ENCODE data around the gene FXYD7.
A peak's percentile ranks its signal among the peaks of the same experiment; 100 is the strongest.

FXYD7 gene

GRCh38 chr19:35140962-35141836 is 1.9 kb upstream of the FXYD7 start:
- WGBS: 3% methylated on average over 41 of the region's 48 CpGs
- H3K36me3 ChIP-seq (ENCODE audit: insufficient read depth, low read length): no peaks in the 10 kb centered on the region
- H3K27ac ChIP-seq (ENCODE audit: low read depth, low read length): no peak overlapping the region; the same call in 1 of the 2 replicates
- no peaks in the 10 kb centered on the region for H3K9me3 ChIP-seq (ENCODE audit: insufficient read depth, low read depth, low read length)
- H3K4me1 ChIP-seq (ENCODE audit: insufficient read depth, low read length): peaks cover 6% of the 10 kb centered on the region; the same call in 1 of the 2 replicates
- peaks cover 35% of the 10 kb centered on the region for H3K27me3 ChIP-seq (ENCODE audit: insufficient read depth, low read length)
- H3K4me3 ChIP-seq (ENCODE audit: low read length): peak overlapping the region; percentile 58
- H3K9ac ChIP-seq (ENCODE audit: low read depth, low read length): no peak overlapping the region; the same call in 1 of the 2 replicates

DNA sequence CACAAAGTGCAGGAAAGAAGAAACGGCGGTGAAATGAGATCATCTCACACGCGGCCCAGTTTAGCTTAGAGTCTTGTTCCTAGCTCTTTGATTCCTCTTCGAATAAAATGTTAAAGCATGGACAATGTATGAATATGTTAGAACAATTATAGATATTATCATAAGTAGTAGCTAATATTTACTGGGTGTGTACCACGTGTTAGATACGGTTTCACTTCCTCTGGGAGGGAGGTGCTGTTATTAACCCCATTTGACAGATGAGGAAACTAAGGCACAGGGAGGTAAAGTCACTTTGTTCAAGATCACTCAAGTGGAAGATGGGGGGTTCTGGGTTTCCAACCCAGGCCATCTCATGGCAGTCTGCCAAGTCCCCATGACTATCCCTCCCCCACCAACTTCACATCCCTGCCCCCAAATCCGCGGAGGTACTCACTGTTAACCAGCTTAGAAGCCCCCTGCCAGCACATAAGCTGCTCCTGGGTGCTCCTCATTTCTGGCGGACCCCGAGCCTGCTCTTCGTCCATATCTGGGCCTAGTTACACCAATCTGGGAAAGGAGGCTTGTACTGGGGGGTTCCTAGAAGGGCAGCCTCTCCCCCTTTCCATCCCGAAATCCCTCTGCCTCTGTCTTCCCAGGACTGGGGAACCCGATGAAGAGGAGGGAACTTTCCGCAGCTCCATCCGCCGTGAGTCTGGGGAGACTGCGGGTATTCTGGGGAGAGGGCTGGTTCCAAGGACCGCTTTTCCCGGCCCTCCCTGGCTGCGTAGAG is 1.0 kb upstream of the FXYD7 start:
- Histone ChIP-seq H3K36me3 (ENCODE audit: insufficient read depth, low read length) (no peaks in the 10 kb centered on the region), H3K4me3 (ENCODE audit: low read length) (peak overlapping the region; percentile 58), H3K9ac (ENCODE audit: low read depth, low read length) (peak overlapping the region; percentile 31; the same call in 1 of the 2 replicates), H3K27ac (ENCODE audit: low read depth, low read length) (peak overlapping the region; percentile 59; the same call in 1 of the 2 replicates), H3K27me3 (ENCODE audit: insufficient read depth, low read length) (peaks cover 35% of the 10 kb centered on the region), H3K9me3 (ENCODE audit: insufficient read depth, low read depth, low read length) (no peaks in the 10 kb centered on the region), H3K4me1 (ENCODE audit: insufficient read depth, low read length) (peaks cover 6% of the 10 kb centered on the region; the same call in 1 of the 2 replicates)
- WGBS: 14% methylated on average over 21 of the region's 21 CpGs

GRCh38 chr19:35142606-35143230 is 337 bp upstream of the FXYD7 start:
- Histone ChIP-seq H3K4me3 (ENCODE audit: low read length) (peak overlapping the region; percentile 58), H3K9me3 (ENCODE audit: insufficient read depth, low read depth, low read length) (no peaks in the 10 kb centered on the region), H3K36me3 (ENCODE audit: insufficient read depth, low read length) (no peaks in the 10 kb centered on the region), H3K27ac (ENCODE audit: low read depth, low read length) (peak overlapping the region; percentile 59; the same call in 1 of the 2 replicates), H3K9ac (ENCODE audit: low read depth, low read length) (peak overlapping the region; percentile 31; the same call in 1 of the 2 replicates), H3K27me3 (ENCODE audit: insufficient read depth, low read length) (peaks cover 35% of the 10 kb centered on the region), H3K4me1 (ENCODE audit: insufficient read depth, low read length) (peaks cover 6% of the 10 kb centered on the region; the same call in 1 of the 2 replicates)
- WGBS: under 1% methylated on average over 36 of the region's 46 CpGs

GRCh38 chr19:35143818-35144217 is 763 bp downstream of the FXYD7 start:
- no peaks in the 10 kb centered on the region for H3K36me3 ChIP-seq (ENCODE audit: insufficient read depth, low read length)
- 18% methylated on average over 3 of the region's 3 CpGs for WGBS
- H3K27me3 ChIP-seq (ENCODE audit: insufficient read depth, low read length): peaks cover 35% of the 10 kb centered on the region
- no peak overlapping the region for H3K27ac ChIP-seq (ENCODE audit: low read depth, low read length)
- H3K4me3 ChIP-seq (ENCODE audit: low read length): no peak overlapping the region; the same call in 1 of the 2 replicates
- H3K9me3 ChIP-seq (ENCODE audit: insufficient read depth, low read depth, low read length): no peaks in the 10 kb centered on the region
- H3K9ac ChIP-seq (ENCODE audit: low read depth, low read length): no peak overlapping the region
- H3K4me1 ChIP-seq (ENCODE audit: insufficient read depth, low read length): peaks cover 6% of the 10 kb centered on the region; the same call in 1 of the 2 replicates

DNA sequence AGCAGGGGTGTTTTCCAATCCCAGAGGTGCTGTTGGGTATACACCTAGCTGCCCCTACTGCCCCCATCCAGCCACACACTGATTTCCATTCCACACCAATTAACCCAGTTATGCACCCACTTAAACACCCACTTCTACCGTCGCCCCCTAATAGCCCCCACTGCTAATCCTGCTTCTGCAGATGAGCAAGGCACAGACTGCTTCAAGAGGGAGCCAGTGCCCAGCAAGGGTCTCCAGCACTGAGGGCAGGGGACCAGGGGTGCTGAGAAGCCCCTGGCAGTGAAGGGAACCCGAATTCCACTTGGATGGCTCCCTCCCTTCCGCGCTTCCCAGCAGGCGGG is 1.2 kb downstream of the FXYD7 start:
- WGBS: 12% methylated on average over 4 of the region's 6 CpGs
- Histone ChIP-seq H3K27me3 (ENCODE audit: insufficient read depth, low read length) (peaks cover 35% of the 10 kb centered on the region), H3K4me3 (ENCODE audit: low read length) (no peak overlapping the region; the same call in 1 of the 2 replicates), H3K4me1 (ENCODE audit: insufficient read depth, low read length) (peaks cover 6% of the 10 kb centered on the region; the same call in 1 of the 2 replicates), H3K9me3 (ENCODE audit: insufficient read depth, low read depth, low read length) (no peaks in the 10 kb centered on the region), H3K9ac (ENCODE audit: low read depth, low read length) (no peak overlapping the region), H3K27ac (ENCODE audit: low read depth, low read length) (no peak overlapping the region), H3K36me3 (ENCODE audit: insufficient read depth, low read length) (no peaks in the 10 kb centered on the region)

- Histone ChIP-seq H3K4me3 (ENCODE audit: low read length) (no peak overlapping the region; the same call in 1 of the 2 replicates), H3K9me3 (ENCODE audit: insufficient read depth, low read depth, low read length) (no peaks in the 10 kb centered on the region), H3K27me3 (ENCODE audit: insufficient read depth, low read length) (peaks cover 35% of the 10 kb centered on the region), H3K9ac (ENCODE audit: low read depth, low read length) (no peak overlapping the region), H3K36me3 (ENCODE audit: insufficient read depth, low read length) (no peaks in the 10 kb centered on the region), H3K27ac (ENCODE audit: low read depth, low read length) (no peak overlapping the region), H3K4me1 (ENCODE audit: insufficient read depth, low read length) (peaks cover 6% of the 10 kb centered on the region; the same call in 1 of the 2 replicates)
- 25% methylated on average over 13 of the region's 15 CpGs for WGBS
Measured at GRCh38 chr19:35144600-35145436, 1.8 kb downstream of the FXYD7 start.

GRCh38 chr19:35146746-35147459 is 3.8 kb downstream of the FXYD7 start:
- 93% methylated on average over 6 of the region's 7 CpGs for WGBS
- Histone ChIP-seq H3K27me3 (ENCODE audit: insufficient read depth, low read length) (peaks cover 29% of the 10 kb centered on the region), H3K4me3 (ENCODE audit: low read length) (no peak overlapping the region), H3K27ac (ENCODE audit: low read depth, low read length) (no peak overlapping the region), H3K36me3 (ENCODE audit: insufficient read depth, low read length) (no peaks in the 10 kb centered on the region), H3K9ac (ENCODE audit: low read depth, low read length) (no peak overlapping the region), H3K4me1 (ENCODE audit: insufficient read depth, low read length) (peaks cover 18% of the 10 kb centered on the region), H3K9me3 (ENCODE audit: insufficient read depth, low read depth, low read length) (no peaks in the 10 kb centered on the region)

GRCh38 chr19:35149463-35149862 is 6.4 kb downstream of the FXYD7 start:
- Histone ChIP-seq H3K9me3 (ENCODE audit: insufficient read depth, low read depth, low read length) (no peaks in the 10 kb centered on the region), H3K4me3 (ENCODE audit: low read length) (no peak overlapping the region), H3K27ac (ENCODE audit: low read depth, low read length) (no peak overlapping the region), H3K9ac (ENCODE audit: low read depth, low read length) (no peak overlapping the region), H3K36me3 (ENCODE audit: insufficient read depth, low read length) (no peaks in the 10 kb centered on the region), H3K27me3 (ENCODE audit: insufficient read depth, low read length) (peaks cover 21% of the 10 kb centered on the region), H3K4me1 (ENCODE audit: insufficient read depth, low read length) (peaks cover 22% of the 10 kb centered on the region)
- 93% methylated on average over 3 of the region's 3 CpGs for whole genome bisulfite sequencing

- Histone ChIP-seq H3K36me3 (ENCODE audit: insufficient read depth, low read length) (no peaks in the 10 kb centered on the region), H3K9ac (ENCODE audit: low read depth, low read length) (no peak overlapping the region), H3K4me3 (ENCODE audit: low read length) (no peak overlapping the region), H3K9me3 (ENCODE audit: insufficient read depth, low read depth, low read length) (no peaks in the 10 kb centered on the region), H3K4me1 (ENCODE audit: insufficient read depth, low read length) (peaks cover 20% of the 10 kb centered on the region), H3K27ac (ENCODE audit: low read depth, low read length) (no peak overlapping the region), H3K27me3 (ENCODE audit: insufficient read depth, low read length) (peaks cover 19% of the 10 kb centered on the region; the same call in 1 of the 2 replicates)
- WGBS: 69% methylated on average over 2 of the region's 2 CpGs
Measured at GRCh38 chr19:35150445-35150844, 7.4 kb downstream of the FXYD7 start.
